ENCODE data around the gene CNPY4.
"Not testable (repeated sequence)": the region's sequence is repeated elsewhere in the genome, so short reads cannot be mapped to it uniquely, and the experiment has no call there.

The CNPY4 gene

DNA sequence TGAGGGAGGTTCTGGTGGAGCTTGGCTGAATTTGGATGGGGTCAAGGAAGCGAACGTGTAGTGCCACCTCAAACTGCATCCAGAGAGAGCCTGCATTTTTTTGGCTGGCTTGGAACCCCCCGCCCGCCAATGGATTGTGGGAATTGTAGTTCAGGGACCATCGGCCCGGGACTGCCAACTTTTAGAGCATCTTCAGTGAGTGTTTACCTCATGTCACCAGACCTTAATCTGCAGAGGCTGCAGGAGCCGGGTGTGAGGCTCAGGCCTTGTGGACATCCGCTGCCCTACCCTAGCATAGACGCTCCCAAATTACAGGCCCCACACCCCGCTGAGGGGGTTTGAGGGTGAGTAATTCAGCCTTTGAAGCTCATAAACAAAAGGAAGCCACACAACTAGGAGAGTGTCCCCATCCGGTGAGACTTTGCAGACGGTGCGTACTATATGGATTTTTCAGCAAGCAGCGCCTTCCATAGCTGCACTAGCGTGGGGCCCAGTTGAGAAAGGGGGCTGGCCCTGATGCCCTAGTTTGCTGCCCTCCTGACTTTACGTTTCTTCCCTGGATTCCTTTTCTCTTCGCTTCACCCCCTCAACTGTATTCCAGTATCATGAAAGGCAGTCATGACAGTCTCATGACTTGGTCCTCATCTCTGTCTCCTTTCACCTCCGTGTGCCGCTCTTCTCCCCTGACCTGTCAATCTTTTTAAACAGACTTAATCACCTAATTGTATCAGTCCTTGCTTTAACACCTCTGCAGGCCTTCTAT, 717 bp downstream of the CNPY4 start:
- peak; percentile 67 to 74 for DNase-seq

DNA sequence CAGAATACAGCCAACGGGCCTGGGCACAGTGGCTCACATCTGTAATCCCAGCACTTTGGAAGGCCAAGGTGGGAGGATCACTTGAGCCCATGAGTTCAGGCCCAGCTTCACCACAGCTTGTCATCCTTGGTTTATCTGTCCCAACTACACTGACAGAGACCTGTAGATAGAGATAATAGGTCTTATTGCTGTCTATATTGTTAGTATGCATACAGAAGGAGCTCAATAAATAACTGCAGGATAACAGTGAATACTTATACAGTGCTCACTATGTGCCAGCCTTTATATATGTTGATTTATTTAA, 1.3 kb downstream of the CNPY4 start:
- no peak for DNase-seq

DNA sequence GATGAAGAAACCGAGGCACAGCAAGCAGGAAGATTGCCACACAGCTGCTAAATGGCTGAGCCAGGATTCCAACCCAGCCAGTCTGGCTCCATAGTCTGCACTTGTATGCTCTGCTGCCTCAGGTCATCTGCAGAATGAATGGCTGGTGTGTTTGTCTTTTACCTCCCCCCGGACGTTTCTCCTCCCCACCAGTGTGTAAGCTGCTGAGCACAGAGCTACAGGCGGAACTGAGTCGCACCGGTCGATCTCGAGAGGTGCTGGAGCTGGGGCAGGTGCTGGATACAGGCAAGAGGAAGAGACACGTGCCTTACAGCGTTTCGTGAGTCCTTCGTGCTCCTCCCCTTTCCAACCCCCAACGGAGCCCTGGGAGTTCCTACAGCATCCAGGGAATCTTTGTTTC, 2.6 kb downstream of the CNPY4 start:
- DNase-seq, result no peak

DNA sequence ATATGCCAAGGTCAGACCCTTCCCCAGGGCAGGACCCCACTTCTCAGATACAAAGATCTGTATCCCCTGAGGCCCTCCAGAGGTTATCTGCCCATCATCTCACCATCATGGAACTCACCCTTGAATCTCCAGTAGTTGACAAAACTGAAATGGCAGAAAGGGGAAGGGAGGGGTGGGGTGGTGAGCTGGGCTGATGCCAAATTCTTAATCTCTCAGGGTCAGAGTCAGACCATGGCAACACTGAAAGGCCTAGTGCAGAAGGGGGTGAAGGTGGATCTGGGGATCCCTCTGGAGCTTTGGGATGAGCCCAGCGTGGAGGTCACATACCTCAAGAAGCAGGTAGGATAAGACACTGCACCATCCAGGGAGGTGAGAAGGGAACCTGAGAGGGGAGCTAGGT, 3.1 kb downstream of the CNPY4 start:
- DNase-seq, result no peak

DNA sequence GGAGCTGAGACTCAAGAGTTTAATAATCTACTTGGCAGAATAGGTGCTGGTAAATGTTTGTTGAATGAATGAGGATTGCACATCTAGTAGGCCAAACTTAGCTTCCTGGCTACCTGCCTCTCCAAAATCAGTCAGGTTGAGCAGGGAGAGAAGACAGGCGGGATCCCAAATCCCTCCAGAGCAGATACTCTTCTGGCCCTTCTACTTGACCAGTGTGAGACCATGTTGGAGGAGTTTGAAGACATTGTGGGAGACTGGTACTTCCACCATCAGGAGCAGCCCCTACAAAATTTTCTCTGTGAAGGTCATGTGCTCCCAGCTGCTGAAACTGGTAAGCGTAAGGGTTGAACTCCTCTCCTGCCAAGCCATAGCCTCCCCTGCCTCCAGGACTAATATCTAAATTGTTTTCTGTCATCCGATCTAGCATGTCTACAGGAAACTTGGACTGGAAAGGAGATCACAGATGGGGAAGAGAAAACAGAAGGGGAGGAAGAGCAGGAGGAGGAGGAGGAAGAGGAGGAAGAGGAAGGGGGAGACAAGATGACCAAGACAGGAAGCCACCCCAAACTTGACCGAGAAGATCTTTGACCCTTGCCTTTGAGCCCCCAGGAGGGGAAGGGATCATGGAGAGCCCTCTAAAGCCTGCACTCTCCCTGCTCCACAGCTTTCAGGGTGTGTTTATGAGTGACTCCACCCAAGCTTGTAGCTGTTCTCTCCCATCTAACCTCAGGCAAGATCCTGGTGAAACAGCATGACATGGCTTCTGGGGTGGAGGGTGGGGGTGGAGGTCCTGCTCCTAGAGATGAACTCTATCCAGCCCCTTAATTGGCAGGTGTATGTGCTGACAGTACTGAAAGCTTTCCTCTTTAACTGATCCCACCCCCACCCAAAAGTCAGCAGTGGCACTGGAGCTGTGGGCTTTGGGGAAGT, 5.1 kb downstream of the CNPY4 start:
- DNase-seq, result no peak

DNA sequence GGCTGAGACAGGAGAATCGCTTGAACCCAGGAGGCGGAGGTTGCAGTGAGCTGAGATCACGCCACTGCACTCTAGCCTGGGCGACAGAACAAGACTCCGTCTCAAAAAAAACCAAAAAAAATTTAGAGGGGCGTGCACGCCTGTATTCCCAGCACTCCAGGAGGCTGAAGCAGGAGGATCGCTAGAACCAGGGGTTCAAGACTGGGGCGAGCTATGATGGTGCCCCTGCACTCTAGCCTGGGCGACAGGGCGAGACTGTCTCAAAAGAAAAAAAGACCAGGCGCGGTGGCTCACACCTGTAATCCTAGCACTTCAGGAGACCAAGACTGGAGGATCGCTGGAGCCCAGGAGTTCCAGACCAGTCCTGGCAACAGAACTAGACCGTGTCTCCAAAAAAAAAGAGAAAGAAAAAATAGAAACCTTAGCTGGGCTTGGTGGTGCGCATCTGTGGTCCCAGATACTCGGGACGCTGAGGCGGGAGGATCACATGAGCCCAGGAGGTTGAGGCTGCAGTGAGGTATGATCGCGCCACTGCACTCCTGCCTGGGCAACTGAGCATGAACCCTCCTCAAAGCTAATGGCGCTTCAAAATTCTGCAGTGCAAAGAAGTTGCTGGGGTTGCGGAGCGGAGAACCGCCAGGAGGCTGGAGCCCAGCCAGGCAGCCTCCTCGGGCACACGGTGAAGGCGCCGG, 7.0 kb downstream of the CNPY4 start:
- no peak for DNase-seq

DNA sequence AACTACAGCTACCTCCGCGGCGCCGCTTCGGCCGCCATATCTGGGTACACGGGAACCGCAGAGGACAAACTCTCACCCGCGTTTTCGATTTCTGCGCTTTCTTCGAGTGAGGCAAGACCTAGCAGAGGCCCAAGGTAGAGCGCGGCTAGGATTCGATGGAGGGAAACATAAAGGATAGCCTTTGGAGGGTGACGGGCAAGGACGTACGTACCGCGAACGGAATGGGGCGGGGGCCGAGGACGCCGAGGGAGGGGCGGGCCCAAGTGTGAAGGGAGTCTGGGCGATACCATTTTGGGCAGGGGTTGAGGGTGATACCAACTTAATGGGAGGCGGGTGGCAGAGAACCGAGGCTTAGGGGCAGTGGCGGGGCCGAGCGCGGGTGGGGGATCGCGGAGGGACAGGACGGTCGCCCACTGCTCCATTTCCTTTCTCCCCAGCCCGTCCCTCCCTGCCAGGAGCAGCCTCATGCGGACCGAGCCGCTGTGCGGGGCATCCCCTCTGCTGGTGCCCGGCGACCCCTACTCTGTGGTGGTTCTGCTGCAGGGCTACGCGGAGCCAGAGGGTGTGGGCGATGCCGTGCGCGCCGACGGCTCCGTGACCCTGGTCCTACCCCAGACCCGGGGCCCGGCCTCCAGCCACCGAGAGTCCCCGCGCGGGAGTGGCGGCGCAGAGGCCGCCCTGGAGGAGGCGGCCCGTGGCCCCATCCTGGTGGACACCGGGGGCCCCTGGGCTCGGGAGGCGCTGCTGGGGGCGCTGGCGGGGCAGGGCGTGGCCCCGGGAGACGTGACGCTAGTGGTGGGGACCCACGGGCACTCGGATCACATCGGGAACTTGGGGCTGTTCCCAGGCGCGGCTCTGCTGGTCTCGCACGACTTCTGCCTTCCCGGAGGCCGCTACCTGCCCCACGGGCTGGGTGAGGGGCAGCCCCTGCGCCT, 7.8 kb downstream of the CNPY4 start, which contains the start of gene MBLAC1:
Gene MBLAC1, plus strand, starts transcription at position 37 of the 935 bp plus-strand sequence. Its CDS starts 429 bp downstream, at position 466.
- peak; percentile 90 to 94 for DNase-seq

DNA sequence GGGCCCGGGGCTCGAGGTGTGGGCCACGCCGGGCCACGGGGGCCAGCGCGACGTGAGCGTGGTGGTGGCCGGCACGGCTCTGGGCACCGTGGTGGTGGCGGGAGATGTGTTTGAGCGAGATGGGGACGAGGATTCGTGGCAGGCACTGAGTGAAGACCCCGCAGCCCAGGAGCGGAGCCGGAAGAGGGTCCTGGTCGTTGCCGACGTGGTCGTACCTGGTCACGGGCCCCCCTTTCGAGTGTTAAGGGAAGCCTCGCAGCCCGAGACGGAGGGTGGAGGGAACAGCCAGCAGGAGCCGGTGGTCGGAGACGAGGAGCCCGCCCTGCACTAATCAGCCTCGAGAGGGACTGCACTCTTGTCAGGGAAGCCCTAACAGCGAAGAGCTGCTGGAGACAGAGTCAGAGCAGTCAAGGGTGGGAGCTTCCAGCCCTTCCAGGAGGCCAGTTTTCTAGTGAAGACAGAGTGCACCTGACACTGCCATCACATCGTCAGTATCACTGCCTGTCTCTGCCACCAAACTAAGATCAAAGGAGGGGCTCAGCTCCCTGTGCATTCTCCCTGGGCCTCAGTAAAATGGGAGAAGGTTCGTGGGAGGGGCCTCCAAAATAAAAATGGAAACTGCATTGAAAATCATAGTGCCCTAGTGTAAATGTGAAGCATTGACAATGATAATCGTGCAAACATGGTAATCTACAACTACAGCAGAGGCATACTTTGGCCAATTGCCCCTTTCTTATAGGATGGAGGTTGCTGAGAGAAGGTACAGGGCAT, 8.6 kb downstream of the CNPY4 start:
- DNase-seq, result peak in 1 of 2 experiments; percentile 41

DNA sequence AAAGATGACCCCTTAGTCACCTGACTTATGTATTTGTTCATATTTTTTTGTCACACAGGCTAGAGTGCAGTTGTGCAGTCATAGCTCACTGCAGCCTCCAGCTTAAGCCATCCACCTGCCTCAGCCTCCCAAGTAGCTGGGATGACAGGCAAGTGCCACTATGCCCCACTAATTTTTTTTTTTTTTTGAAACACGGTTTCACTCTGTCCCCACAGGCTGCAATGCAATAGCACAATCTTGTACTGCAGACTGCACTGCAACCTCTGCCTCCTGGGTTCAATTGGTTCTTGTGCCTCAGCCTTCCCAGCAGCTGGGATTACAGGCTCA, 9.2 kb downstream of the CNPY4 start:
- no peak for DNase-seq

DNA sequence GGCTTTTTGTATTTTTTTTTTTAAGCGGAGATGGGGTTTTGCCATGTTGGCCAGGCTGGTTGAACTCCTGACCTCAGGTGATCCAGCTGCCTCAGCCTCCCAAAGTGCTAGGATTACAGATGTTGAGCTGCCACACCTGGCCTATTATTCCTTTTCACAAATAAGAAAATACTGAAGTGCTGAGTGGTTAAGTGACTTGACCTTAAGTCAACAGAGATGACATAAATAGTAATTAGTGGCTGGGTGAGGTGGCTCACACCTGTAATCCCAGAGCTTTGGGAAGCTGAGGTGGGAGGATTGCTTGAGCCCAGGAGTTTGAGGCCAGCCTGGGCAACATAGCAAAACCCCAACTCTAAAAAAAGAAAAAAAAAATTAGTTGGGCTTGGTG, 10.8 kb downstream of the CNPY4 start:
- DNase-seq, result not testable (repeated sequence)

DNA sequence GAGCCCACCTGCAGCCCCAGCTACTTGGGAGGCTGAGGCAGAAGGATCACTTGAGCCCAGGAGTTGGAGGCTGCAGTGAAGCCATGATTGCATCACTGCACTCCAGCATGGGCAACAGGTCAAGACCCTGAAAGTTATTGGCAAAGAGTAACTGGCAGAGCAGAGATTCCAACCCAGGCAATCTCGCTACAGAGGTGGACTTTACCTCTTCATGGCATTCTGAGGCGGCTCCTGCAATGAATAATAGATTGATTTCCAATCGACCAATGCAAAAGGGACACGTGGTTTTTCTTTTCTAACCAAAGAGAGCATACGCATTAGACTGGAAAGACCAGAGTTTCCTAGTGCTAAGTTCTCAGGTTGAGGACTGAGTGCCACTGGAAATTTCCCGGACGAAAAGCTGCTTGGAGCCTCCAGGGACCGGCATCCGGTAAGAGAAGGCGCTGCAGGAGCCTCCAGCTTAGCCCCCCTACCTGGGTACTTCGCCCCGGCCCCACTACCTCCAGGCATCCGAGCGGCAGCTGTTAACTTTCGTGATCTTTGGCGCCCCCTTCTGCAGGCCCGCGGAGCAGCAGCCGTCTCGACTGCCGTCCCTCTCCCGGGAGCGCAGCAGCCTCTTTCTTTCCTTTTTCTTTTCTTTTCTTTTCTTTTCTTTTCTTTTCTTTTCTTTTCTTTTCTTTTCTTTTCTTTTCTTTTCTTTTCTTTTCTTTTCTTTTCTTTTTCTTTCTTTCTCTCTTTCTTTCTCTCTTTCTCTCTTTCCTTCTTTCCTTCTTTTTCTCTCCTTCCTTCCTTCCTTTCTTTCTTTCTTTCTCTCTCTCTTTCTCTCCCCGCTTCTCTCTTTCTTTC, 11.4 kb downstream of the CNPY4 start:
- DNase-seq, result peak; percentile 70 to 71

DNA sequence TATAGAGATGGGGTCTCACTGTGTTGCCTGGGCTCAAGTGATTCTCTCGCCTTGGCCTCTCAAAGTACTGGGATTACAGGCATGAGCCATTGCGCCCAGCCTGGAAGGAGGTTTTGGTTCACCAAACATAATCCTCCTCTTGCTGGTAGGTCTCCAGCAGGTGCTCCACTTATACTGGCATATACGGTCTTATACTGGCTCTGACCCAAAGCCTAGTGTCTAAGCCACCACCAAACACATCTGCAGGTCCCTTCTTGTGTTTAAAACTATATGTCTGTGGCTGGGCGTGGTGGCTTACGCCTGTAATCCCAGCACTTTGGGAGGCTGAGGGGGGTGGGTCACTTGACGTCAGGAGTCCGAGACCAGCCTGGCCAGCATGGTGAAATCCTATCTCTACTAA, 12.7 kb downstream of the CNPY4 start:
- no peak for DNase-seq

DNA sequence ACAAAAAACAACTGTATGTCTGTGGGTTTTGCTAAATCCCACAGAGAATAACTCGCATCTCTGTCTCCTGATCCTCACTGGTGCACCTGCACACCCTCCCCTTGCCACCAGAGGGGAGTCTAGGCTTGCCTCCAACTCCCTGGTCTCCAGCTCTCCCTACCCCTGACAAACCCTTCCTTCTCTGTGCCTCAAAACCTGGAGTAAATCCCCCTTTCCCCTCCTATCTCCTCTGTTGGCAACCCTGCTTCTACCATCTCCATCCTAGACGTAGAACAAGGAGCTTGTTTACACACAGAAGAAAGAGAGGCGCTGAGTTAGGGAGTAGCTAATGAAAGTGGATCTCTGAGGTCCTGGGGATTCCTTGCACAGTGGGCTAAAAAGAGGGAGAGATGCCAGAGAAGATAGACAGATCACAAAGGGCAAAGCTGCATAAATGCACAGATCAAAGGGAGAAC, 13.3 kb downstream of the CNPY4 start:
- peak; percentile 77 to 81 for DNase-seq

DNA sequence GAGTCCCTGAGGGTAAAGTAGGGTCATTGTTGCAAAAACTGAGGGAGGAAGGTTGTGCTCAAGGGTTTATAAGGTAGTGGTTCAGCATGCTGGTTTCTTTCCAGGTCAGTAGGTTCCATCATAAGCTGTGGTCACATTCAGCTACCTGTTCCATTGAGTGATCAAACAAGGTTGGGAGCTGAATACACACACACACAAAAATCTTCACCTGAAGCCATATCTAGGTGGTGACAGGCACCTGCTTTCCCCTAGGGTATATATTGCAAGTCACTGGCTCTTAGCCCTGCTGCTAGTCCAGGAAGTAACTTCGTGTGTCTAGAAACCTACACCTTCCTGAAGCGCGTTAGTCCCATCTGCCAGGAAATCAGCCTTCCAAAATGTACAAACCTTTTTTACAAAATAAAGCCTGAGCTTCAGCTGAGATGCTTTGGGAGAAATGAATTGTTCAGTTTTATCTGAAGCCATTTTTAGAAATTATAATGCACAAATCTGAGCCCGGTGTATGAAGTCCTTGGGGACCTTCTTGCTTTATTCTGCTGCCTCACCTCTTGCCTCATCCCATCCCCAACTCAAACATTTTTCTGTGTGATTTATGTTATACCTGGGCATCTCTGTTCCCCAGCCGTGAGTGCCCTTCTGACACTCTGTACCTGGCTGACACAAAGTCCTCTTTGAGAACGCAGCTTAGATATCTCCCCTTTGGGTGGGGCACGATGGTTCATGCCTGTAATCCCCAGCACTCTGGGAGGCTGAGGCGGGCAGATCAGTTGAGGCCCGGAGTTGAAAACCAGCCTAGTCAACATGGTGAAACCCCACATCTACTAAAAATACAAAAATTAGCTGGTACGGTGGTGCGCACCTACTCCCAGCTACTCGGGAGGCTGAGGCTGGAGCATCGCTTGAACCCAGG, 18.7 kb downstream of the CNPY4 start:
- DNase-seq, result no peak

DNA sequence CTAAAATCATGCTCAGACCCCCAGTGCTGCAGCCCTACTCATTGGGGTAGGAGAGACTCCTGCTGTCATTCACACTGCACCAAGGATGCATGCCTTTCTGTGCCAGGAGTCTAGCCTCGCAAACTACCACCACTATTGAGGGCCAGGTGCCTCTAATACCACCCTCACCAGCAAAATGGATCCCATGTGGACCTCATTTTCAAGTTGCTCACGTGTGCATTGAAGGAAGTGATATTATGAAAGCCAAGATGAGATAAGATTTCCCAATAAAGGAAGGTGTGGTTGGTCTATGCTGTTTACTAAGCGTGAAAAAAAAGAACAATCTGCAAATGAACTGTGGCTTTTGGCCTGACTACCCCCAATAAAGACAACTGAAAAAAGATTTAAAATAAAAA, 22.1 kb downstream of the CNPY4 start:
- DNase-seq, result no peak

DNA sequence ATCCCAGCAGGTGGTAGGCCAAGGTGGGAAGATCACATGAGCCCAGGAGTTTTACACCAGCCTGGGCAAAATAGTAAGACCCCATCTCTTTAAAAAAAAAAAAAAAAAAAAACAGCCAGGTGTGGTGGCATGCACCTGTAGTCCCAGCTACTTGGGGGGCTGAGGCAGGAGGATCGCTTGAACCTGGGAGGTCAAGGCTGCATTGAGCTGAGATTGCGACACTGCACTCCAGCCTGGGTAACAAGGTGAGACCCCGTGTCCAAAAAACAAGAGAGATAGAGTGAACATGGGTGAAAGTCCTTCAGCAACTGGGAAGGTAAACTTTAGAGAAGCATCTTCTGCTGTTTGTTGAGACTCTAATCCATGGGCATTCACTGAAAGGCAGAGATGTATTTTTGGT, 23.0 kb downstream of the CNPY4 start:
- no peak for DNase-seq

DNA sequence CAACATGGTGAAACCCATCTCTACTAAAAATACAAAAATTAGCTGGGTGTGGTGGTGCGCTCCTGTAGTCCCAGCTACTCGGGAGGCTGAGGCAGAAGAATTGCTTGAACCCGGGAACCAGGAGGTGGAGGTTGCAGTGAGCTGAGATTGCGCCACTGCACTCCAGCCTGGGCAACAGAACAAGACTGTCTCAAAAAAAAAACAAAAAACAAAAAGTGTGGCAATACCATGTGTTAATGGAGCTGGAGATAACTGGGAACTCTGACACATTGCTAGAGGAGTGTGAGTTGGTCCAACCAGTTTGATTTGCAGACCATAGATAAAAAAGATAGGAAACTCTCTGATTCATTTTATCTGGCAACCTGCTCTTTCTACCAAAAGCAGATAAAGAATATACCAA, 26.9 kb downstream of the CNPY4 start:
- DNase-seq, result not testable (repeated sequence)

DNA sequence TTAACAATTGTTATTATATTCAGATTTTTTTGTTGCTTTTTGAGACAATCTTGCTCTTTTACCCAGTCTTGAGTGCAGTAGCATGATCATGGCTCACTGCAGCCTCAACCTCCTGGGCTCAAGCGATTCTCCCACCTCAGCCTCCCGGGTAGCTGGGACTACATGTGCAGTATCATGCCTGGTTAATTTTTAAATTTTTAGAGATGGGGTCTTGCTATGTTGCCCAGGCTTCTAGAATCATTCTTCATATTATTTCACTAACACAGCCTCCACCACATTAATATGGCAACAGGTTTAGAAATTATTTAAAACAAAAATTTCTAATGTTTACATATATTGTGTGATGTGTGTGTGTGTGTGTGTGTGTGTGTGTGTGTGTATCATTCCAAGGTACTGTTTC, 27.8 kb downstream of the CNPY4 start:
- no peak for DNase-seq

DNA sequence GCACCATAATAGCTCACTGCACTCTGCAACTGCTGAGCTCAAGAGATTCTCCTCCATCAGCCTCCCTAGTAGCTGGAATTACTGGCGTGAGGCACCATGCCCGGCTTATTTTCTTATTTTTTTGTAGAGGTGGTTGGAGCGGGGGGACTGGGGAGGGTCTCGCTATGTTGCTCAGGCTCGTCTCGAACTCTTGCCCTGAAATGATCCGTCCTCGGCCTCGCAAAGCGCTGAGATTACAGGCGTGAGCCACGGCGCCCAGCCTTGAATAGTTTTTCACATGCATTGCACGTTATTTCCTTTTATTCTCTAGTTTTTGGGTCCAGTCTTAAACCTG, 28.8 kb downstream of the CNPY4 start:
- no peak for DNase-seq
